AG04449 (cell line): ENCODE measurements around the gene RIC1.

Experiments used
- CTCF ChIA-PET: fragments of 350-600 bp; formaldehyde crosslinking; extraction: SDS; loops from one replicate; lab custom pipeline; 2021; ENCODE audit warnings: antibody characterized with exemption; lab: Yijun Ruan, JAX
- POLR2A ChIA-PET: fragments of 400-600, 350-600 bp; formaldehyde crosslinking; extraction: SDS; loops from one replicate; lab custom pipeline; 2020; ENCODE audit warnings: antibody characterized with exemption, inconsistent platforms; lab: Yijun Ruan, JAX
- DNase-seq: peaks from one replicate; pipeline ENCODE4 v3.0.0-alpha.2; 2010; ENCODE audit warnings: low read depth, low spot score
- H3K4me3 ChIP-seq: 2 replicates; pipeline ENCODE4 v1.5.1; 2011; ENCODE audit warnings: low read depth, mild to moderate bottlenecking, control low read depth, low read length
- TF ChIP-seq, protein P1 (sequence below): IDR thresholded peaks from one replicate; pipeline ENCODE4 v1.5.1; 2011; ENCODE audit warnings: mild to moderate bottlenecking, moderate library complexity, low read length, control low read depth, inconsistent platforms; ENCODE audit not compliant: insufficient read depth; ENCODE audit errors: missing control alignments

Gene RIC1

DNA sequence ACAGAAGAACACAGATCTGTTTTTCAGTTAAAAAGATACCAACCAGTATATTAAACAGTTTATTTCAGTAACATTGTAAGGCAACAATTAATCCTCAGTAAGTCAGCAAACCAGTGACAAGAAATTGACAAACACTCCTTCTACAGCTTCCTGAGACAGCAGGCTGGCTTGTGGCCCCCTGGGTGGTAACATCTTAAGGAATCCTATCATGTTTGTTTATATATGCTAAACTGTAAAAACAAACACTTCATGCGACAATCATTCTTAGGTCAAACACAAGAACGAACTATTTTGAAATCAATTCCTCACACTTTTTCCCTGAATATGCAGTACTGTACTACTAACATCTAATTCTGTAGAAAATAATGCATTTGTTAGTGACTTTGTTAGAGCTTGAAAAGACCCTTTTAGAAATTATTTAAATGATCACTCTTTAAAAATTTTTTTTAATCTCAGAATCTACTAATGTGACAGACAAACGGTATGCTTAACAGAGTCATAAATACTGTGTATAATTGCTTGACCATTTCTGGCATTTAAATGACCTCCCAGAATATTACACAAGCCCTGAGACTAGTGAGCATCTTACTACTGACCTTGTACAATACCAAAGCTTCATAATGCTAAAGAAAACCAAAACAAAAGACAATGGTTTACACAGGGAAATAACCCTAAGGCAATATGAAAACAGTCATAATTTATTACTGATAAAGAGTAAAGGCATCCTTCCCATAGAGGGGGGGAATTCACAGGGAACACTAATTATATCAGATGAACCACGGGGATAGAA, 155.8 kb downstream of the RIC1 start:
- CTCF ChIA-PET = no interaction called here

DNA sequence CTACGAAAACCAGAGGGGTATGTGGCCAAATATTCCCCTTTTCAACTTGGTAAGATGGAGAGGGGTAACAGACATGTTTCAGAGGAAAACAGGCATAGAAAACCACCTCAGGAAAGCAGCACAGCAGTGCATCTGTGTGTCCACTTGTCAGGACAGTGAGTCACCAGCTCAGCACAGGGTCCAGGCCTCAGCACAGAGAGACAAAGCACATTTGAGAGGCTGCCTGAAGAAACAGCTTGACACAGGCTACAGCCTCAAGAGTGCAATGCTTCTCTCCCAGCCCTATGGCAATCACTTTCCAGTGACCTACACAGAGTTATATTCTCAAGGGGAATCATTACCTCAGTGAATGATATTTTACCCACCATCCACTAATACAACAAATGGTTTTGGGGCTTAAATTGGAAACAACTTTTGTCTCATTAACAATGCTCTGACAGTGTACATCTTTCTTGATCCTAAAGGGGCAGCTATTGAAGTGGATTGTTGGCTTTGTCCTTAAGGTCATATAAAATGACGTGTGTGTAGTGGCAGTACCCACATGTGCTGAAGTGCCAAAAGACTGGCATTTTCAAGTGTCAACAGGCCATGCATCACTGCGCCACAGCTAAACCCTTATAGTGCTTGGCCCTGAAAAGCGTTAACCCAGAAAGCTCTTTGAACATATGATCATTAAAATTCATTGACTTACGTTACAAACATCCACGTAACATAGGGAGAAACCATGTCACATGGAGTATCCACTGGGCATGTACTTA, 157.6 kb downstream of the RIC1 start:
- no peak overlapping the region for H3K4me3 ChIP-seq
- CTCF ChIA-PET = no interaction called here
- no peak for DNase-seq
- TF ChIP-seq, protein P1, sequence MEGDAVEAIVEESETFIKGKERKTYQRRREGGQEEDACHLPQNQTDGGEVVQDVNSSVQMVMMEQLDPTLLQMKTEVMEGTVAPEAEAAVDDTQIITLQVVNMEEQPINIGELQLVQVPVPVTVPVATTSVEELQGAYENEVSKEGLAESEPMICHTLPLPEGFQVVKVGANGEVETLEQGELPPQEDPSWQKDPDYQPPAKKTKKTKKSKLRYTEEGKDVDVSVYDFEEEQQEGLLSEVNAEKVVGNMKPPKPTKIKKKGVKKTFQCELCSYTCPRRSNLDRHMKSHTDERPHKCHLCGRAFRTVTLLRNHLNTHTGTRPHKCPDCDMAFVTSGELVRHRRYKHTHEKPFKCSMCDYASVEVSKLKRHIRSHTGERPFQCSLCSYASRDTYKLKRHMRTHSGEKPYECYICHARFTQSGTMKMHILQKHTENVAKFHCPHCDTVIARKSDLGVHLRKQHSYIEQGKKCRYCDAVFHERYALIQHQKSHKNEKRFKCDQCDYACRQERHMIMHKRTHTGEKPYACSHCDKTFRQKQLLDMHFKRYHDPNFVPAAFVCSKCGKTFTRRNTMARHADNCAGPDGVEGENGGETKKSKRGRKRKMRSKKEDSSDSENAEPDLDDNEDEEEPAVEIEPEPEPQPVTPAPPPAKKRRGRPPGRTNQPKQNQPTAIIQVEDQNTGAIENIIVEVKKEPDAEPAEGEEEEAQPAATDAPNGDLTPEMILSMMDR = no peak
- POLR2A ChIA-PET = no interaction called here

More for the DNA sequence above, 155.8 kb downstream of the RIC1 start:
- POLR2A ChIA-PET = no interaction called here
- TF ChIP-seq, protein P1 = no peak
- no peak for DNase-seq
- H3K4me3 ChIP-seq = no peak overlapping the region

DNA sequence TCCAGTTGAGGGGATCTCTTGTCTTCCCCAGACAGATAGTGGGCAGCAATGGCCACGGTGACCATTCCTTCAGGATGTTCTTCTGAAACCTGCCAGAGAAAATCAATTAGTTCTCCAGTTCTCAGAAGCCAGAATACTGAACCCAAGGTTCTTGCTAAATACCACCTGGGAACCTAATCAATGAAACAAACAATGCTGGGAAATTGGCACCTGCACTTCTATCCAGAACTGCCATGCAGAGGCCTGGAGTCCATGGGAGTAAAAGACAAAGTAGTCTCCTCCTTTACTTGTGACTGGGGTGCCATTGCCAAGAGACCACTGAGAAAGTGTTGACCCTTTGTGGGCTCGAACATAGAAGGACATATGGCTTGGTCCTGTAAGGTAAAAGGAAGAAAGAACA, 158.3 kb downstream of the RIC1 start:
- ChIA-PET POLR2A (no interaction called here), CTCF (interaction anchor here (1.1 kb wide), 1 partner anchor 43 kb away, joined by 3 read pairs; no protein-coding TSS in a partner anchor)
- no peak for DNase-seq
- no peak overlapping the region for H3K4me3 ChIP-seq
- TF ChIP-seq, protein P1 = no peak

DNA sequence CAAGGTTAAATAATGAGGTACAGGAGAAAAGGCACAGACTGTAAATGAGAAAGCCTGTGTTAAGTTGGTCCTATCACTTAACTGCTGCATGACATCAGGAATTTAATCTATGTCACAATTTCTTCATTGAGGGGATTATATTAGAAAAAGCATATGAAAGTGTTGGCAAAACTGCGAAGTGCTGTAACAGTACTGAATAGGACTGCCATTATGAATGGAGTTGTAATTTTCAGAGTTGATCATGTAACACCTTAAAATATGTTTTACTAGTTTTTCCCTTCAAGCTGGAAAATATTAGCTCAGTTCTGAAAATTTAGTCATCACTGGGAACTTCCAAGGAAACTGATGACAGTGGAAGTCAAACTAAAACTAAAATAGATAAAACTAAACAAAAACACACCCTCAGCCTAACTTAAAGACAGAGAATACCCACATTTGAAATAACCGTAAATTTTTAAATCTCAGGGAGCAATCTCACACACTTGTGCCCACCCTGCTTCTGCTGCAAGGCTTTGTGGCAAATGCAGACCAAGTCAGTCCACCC, 158.9 kb downstream of the RIC1 start:
- TF ChIP-seq, protein P1 = no peak
- H3K4me3 ChIP-seq = no peak overlapping the region
- POLR2A ChIA-PET = no interaction called here
- CTCF ChIA-PET = interaction anchor here (1.1 kb wide), 1 partner anchor 43 kb away, joined by 3 read pairs; no protein-coding TSS in a partner anchor
- DNase-seq = no peak

DNA sequence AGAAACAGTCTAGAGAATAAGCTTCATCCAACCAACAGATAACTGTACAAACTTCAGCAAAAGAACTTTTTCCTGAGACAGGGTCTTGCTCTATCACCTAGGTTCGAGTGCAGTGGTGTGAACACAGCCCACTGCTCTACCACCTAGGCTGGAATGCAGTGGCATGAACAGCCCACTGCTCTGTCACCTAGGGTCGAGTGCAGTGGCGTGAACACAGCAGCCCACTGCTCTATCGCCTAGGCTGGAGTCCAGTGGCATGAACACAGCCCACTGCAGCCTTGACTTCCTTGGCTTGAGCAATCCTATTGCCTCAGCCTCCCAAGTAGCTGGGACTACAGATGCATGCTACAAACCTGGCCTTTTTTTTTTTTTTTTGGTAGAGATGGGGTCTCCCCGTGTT, 160.6 kb downstream of the RIC1 start:
- TF ChIP-seq, protein P1 = no peak
- POLR2A ChIA-PET = no interaction called here
- CTCF ChIA-PET = interaction anchor here (0.6 kb wide), 1 partner anchor 43 kb away, joined by 3 read pairs; the partner anchor contains the start of gene ERMP1
- DNase-seq = no peak
- H3K4me3 ChIP-seq = no peak overlapping the region

DNA sequence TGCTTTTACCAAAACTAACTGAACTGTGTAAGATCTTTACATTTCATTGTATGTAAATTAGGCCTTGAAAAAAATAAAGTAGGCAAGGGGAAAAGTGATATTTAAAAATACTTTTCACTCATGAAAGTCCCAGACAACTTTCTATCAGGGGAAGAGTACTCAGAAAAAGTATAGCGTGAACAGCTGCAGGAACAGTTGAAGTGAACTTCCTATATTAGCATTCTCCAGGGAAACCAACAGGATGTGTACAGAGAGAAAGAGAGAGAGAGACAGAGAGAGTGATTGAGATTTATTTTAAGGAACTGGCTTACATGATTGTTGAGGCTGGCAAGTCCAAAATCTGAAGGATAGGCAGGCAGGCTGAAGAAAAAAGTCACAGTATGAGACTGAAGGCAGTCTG, 162.0 kb downstream of the RIC1 start:
- ChIA-PET POLR2A (no interaction called here), CTCF (no interaction called here)
- TF ChIP-seq, protein P1 = no peak
- no peak for DNase-seq
- H3K4me3 ChIP-seq = no peak overlapping the region
